NCI-H345 (cell line): ENCODE data around the gene FBXW8.

ENCODE experiments used
- DNase-seq: peaks from one replicate; lab custom pipeline; 2025; lab: John Stamatoyannopoulos, UW

FBXW8 gene

DNA sequence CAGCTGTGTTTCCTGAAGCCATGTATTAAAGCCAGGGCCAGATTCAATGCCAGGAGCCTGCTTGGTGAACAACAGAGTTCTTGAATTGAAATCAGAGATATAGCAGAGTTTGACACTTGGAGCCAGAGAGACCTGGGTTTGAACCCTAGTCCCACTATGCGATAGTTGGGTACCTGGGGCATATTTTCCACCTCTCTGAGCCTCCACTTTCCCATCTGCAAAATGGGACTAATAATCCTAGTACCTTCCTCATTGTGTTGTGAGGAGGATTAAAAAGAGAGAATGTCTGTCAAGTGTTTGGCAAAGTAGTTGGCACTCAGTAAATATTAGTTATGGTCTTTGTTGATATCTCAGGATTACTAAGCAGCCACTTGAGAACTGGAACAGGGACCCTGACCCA, 23.5 kb upstream of the FBXW8 start:
- no peak for DNase-seq

DNA sequence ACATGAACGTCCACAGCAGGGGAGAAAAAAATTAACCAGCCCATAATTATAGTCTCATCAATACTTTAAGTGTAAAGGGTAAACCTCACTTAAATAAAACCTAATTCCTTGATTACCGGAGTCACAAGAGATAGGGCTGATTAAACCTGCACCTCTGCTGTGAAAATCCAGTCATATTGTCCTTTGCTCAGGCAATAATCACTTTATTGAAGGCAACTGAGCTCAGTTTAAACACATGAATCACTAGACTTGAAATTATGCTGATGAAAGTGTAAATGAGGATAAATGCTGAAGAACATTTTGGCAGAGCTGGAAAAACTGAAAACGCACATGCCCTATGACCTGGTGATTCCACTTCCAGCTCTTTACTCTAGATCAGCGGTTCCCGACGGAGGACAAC, 22.9 kb upstream of the FBXW8 start:
- no peak for DNase-seq

DNA sequence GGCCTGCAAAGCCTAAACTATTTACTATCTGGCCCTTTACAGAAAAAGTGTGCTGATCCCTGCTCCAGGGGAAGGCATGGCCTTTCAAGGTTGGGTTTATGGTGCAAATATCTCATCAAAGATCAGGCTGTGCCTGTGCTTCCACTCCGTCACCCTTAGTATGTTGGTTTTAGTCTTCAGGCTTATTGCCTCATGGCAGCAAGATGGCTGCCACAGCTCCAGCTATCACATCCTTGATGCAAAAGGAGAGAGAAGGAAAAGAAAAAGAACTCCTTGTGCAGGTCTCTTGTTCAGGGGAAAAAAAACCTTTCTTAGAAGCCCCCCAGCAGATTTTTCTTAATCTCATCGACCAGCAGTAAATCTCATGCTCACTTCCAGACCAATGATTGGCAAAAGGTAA, 20.4 kb upstream of the FBXW8 start:
- DNase-seq = no peak

DNA sequence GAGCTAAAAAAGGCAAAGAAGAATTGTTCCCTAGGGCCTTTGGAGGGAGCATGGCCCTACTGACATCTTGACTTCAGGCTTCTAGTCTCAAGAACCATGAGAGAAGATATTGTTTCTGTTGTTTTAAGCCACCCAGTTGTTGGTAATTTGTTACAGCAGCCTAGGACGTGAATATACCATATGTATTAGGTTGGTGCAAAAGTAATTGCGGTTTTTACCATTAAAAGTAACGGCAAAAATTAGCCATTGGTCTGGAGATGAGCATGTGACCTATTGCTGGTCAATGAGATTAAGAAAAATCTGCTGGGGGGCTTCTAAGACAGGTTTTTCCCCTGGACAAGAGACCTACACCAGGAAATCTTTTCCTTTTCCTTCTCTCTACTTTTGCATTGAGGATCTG, 19.7 kb upstream of the FBXW8 start:
- no peak for DNase-seq

DNA sequence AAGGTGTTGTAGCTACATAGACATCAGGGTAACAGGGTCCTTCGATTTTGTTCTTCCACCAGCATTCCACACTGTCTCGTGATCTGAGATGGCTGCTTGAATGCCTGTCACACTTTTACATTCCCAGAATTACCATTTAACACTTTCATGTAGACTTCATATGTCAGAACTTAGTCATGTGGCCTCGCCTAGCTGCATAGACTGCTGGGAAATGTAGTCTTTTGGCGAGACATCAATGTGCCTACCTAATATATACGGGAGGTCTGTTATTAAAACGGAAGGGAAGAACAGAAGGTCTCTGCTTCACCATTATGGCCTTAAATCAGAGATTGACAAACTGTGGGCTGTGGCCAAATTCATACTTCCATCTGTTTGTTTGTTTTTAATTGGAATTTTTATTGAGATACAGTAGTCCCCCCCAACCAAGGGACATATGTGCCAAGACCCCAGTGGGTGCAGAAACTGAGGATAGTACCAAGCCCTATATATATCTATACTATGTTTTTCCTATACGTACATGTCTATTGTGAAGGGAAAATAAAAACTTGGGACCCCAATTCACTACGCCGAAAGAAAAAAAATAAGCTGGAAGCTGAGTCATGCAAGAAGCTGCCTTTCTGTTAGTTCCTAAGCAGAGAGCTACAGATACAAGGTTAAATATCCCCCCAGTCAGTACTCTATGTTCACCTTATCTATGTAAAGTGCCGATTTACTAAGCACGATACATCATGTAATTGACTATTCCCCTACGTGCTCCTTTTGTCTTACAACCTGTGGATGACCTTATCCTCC, 18.2 kb upstream of the FBXW8 start:
- no peak for DNase-seq

DNA sequence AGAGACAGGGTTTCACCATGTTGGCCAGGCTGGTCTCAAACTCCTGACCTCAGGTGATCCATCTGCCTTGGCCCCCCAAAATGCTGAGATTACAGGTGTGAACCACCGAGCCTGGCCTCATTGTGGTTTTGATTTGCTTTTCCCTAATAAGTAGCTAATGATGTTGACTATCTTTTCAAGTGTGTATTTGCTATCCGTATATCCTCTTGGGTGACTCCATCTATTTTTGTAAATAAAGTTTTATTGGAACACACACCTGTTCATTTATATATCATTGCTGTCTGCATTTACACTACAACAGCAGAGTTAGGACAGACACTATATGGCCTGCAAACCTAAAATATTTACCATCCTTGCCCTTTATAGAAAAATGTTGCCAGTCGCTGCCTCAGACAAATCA, 15.8 kb upstream of the FBXW8 start:
- no peak for DNase-seq

DNA sequence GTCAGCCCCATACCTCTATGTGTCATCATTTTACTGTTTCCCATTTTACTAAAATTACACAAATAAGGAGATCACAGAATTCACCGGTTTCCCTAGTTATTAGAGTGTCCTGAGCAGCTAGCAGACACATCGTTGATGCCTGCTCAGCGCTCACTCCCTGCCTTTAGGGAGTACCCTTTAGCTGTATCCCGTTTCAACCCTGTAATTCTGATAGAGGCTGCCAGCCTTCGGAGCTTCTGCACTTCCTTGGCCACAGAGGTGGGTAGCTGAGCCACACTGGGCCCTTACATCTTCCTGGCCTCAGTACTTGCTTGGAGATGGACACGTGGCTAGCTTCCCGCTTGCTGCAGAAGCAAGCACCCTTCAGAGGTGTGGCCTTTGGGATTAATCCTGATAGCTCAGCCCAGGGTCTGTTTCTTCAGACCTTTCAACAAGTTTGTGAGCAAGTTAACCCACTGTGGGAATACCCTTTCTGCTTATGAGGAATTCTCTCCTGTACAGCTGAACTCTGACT, 14.3 kb upstream of the FBXW8 start:
- DNase-seq = no peak

DNA sequence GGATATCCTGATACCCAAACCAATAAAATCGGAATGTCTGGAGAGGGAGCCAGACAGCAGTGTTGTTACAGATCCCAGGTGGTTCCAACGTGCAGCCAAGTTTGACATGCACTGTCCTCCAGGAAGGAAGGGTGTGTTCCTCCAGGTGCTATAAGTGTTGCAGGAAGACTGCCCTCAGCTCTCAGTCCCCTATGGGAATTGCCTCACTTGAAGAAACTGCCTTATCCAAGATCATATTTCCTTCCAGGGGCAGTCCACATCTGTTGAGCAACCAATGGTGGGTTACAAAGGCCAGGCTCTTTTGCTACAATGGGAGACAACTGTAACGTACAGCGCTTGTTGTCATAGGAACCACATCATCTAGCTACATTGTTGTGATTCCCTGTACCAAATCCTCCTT, 13.3 kb upstream of the FBXW8 start:
- DNase-seq = no peak

DNA sequence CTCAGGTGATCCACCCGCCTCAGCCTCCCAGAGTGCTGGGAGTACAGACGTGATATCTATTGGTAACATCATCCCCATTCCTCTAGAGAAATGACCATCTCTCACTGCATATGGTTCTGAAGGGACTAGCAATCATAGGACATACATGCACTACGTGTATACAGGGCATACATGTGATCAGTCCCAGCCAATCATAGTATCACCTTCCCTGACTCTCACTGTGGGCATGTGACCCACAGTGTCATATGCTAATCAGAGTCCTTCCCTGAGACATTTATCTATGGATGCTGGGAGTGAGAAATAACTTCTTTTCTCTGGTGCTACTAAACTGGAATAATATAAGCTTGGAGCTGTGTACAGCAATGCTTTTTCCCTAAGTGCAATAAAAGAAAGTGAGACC, 12.1 kb upstream of the FBXW8 start:
- no peak for DNase-seq

DNA sequence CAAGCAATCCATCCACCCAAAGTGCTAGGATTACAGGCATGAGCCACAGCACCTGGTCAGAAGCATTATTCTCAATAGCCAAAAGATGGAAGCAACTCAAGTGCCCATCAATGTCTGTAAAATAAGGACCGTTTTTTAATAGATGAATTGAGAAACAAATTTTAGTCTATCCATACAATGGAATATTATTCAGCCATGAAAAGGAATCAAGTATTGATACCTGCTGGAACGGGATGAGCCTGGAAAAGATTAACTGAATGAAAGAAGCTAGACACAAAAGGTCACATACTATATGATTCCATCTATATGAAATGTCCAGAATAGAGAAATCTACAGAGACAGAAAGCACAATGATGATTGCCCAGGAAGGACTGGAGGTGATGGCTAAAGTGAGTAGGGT, 9.1 kb upstream of the FBXW8 start:
- no peak for DNase-seq

DNA sequence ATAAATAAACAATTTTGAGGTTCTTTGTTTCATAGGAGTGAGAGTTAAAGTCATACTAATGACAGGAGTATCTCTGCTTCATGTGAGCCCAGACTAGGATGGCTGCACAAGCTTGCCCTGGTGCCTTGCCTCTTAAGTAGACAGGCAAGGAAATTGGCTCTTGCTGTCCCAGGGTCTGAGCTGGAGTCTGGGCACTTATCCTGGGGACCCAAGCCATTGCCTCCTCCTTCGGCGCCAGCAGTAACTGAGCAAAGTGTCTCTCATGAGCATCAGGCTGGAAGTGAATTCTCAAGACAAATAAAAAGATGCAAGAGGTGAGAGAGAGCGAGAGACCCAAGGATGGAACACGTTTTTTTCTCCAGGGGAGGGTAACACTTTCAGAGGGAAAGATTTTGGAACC, 6.9 kb upstream of the FBXW8 start:
- no peak for DNase-seq

DNA sequence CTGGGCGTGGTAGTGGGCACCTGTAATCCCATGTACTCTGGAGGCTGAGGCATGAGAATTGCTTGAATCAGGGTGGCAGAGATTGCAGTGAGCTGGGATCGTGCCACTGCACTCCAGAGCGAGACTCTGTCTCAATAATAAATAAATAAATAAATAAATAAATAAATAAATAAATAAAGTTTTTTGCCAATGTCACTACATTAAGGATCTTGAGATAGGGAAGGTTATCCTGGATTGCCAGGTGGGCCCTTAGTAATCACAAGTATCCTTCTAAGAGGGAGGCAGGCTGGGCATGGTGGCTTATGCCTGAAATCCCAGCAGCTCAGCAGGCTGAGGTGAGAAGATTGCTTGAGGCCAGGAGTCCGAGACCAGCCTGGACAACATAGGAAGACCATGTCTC, 4.5 kb upstream of the FBXW8 start:
- DNase-seq = no peak

DNA sequence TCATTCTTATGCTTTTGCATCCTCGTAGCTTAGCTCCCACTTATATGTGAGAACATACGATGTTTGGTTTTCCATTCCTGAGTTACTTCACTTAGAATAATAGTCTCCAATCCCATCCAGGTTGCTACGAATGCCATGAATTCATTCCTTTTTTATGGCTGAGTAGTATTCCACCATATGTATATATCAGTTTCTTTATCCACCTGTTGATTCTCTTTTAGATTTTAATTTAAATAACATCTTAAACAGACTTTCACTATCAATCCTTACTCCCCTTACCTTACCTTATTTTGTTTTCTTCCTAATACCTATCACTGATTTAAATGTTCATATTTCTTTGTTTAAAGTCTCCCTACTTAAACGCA, 488 bp upstream of the FBXW8 start:
- no peak for DNase-seq

DNA sequence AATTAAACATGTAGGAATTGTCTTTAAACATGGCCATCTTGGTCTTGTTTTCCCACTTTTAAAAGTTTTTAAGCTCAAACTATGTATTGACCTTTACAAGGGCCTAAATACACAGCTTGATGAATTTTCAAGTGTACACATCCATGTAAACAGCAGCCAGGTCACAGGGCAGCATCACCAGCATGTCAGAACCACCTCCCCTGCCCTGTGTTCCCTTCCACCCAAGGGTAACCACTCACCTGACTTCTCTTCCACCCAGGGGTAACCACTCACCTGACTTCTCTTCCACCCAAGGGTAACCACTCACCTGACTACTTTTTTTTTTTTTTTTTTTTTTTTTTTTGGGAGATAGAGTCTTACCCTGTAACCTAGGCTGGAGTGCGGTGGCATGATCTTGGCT, 4.6 kb downstream of the FBXW8 start:
- DNase-seq = no peak

DNA sequence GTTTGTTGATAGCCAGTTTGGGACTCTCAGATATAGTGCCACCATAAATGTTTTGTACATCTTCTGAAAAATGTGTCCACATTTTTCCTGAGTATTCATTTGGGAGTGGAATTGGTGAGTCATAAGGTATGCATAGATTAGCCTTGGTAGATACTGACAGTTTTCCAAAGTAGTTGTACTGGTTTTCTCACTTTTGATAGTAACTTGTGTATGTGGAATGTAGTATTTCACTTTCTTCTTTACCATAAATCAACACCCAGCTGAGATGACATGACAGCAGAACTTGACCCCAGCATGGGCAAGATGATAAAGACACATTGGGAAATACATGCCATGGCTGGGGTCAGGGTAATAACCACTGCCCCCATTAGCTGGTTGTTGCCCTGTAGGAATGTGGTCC, 5.4 kb downstream of the FBXW8 start:
- no peak for DNase-seq

DNA sequence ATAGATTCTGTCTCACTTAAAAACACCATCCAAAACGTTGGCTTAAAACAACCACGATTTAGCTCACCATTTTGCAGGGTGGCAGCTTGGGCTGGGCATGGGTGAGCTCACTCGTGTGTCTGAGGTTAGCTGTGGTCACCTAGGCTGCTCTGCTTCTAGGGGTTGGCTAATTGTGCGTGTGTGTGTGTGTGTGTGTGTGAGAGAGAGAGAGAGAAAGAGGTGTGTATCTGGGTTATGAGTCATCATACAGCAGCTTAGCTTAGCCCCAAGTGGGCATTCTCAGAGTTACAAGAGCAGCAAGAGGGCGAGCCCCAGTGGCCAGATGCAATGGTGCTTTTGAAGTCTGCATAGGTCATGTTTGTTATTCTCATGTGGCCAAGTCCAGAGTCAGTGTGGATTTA, 6.0 kb downstream of the FBXW8 start:
- no peak for DNase-seq

DNA sequence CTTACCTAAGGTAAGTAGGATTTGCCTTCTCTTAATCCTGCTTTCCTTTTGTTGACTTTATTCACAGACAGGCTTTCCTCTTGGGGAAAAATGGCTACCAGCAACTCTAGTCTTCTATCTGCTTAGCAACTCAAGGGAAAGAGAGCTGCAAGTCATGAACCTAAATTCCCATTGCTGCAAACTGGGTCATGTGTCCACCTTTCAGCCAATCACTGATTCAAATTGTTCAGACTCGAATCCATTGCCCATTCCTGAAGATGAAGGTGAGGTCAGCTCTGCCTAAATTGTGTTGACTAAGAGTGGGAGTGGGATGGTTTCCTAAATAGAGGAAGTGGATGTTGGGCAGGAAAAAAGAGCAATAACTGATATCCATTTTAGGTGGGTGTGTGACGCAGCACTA, 7.7 kb downstream of the FBXW8 start:
- DNase-seq = no peak

DNA sequence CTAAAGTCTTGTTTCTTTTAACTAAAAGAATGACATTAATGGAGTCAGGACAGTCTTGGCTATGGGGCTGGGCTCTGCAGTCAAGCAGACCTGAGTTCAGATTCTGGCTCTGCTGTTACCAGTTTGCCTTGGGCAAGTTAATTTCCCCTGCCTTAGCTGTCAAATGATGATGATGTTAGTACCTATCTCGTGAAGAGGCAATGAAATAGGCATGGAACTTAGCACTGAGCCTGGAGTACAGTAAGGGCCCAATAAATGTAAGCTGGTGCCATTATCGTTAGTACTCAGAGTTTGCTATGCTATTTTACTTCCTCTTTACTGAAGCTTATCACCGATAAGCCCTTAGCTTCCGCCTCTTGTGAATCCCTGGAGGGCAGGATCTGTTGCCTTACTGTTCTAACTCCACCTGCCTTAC, 8.5 kb downstream of the FBXW8 start:
- no peak for DNase-seq

DNA sequence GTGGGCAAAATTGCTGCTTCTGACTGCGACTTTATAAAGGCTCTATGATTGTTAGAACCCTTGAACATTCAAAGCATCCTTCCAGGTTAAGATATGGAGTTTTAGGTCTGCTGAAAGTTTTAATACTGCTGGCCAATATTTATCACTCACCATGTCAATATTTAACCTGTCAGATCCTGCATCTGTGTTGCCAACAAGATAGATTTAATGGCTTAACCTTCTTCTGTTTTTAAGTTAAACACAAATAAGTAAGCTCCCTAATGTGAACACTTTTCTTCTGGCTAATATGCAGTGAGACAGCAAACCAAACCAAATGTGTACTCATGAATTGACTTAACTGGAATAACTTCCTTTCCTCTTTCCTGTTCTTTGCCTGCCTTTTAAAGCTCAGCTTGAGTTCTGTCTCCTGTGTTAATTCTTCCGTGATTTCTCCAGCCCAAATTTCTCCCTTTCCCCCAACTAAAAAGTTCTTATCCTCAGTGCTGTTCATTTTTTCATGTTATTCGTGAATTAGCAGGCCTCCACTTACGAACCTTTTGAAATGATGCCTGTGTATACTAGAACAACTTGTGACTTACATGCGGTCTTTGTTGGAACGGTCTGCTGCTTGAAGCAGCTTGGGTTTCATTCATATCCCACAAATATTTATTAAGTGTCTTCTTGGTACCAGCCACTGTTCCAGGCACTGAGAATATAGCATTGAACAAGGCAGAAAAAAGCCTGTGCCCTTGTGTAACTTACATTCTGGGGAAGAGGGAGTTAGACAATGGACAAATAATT, 9.1 kb downstream of the FBXW8 start:
- DNase-seq = no peak

DNA sequence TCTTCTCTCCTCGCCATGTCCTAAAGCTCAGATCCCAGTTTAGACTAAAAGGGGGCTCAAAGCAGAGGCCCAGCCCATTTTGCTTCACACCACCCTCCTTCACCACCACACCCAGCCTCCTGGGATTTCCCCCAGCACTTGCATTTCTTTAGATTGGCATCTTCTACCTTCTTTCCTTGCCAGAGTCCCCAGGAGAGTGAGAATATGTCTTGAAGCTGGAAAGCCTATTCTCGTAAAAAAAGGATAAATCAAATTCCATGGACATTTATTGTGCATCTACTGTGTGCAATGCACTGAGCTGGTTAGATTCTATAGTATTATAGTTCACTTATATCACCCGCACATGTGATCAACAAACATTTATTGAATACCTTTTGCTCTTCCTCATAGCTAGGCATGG, 10.2 kb downstream of the FBXW8 start:
- DNase-seq = no peak

DNA sequence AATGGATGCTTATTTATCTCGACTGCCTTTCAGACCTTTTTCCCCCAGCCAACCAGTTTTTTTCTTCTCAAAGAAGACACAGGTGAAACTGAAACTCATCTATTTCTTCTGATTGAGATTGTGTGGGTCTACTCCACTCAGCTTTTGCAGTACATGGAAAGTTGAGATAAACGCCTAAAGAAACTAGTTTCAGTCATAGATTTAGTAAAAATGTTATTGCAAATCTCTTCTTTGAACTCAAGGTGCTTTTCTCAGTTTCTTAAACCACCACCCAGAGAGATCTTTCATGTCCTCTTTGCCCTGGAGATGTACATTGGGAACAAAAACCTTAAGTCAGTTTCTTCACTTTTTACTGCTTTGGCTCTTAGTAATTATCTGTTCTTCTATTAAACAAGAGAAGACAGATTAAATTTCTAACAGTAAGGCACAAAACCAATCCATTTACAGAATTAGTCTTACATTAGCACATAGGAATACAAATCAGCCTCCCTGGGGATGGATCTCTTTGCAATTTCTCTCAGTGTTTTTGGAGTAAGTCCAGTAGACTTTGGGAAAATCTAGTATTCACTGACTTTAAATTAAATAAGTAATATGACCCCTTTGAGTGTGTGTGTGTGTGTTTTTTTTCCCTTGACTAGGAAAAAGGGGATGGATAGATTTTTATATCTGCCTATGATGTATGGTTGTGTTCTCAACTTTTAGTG, 11.6 kb downstream of the FBXW8 start:
- no peak for DNase-seq

DNA sequence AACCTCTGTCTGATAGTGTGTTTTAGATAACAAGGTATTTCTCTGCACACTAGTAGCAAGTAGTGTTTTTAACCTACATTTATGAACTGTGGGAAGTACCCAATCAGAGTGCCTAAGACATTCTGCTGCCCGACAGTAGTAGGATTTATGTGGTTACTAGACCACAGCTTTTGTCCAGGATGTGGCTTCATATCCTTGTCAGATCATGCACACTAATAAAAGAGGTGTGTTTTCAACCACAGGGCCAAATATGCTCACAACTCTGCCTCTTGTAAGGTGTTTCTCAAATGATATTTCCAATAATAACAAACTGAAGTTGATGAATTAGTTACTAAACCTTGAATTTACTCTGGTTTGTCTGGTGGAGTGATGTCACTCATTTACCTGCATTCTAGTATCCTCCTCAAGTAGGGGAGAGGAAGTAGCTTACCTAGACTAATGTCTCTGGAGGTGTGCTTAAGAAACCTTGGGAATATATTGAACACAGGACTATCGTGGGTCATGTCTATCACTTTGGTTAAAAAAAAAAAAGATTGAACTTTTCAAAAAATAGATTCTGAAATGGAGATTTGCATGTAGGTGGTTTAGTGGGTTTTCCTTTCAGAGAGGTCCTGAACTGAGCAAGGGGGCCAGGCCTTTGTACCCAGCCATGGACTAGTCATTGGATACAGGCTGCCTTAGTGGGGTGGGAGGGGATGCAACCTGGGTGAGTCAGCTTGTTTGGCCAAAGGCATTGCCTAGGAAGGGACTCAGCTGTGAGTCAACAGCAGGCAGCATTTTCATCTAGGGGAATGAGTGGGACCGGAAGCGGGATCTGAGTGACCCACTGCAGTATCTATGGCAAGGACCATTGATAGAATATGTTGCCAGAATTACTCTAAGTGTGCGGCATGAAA, 14.1 kb downstream of the FBXW8 start:
- no peak for DNase-seq
